Fibroblast of skin of abdomen (primary cell): ENCODE results near the gene VDR.
"Not testable (repeated sequence)": the region's sequence is repeated elsewhere in the genome, so short reads cannot be mapped to it uniquely, and the experiment has no call there.

ENCODE experiments used
- DNase-seq: peaks from one replicate; pipeline ENCODE4 v3.0.0-alpha.2; 2013

VDR gene

GRCh38 chr12:47846294-47846996 lies 58.3 kb downstream of the VDR start:
- DNase-seq, result no peak

- DNase-seq, result no peak
Observed at GRCh38 chr12:47845081-47845480, 59.7 kb downstream of the VDR start.

GRCh38 chr12:47844264-47845019 lies 60.4 kb downstream of the VDR start:
- no peak for DNase-seq

- DNase-seq, result no peak
Observed at GRCh38 chr12:47843226-47843980, 61.4 kb downstream of the VDR start.

GRCh38 chr12:47842543-47842942 lies 62.3 kb downstream of the VDR start:
- DNase-seq, result not testable (repeated sequence)

GRCh38 chr12:47841910-47842309 lies 62.9 kb downstream of the VDR start:
- DNase-seq, result peak; percentile 42

GRCh38 chr12:47841501-47841900 lies 63.3 kb downstream of the VDR start:
- DNase-seq, result no peak

- no peak for DNase-seq
Observed at GRCh38 chr12:47840571-47840970, 64.2 kb downstream of the VDR start.

GRCh38 chr12:47839214-47839876 lies 65.4 kb downstream of the VDR start:
- DNase-seq, result no peak

- DNase-seq, result peak; percentile 51
Observed at GRCh38 chr12:47838286-47838931, 66.4 kb downstream of the VDR start.

- DNase-seq, result peak; percentile 66
Observed at GRCh38 chr12:47837190-47838171, 67.3 kb downstream of the VDR start.

- no peak for DNase-seq
Observed at GRCh38 chr12:47835831-47836155, 69.0 kb downstream of the VDR start.

- no peak for DNase-seq
Observed at GRCh38 chr12:47835006-47835830, 69.6 kb downstream of the VDR start.

- DNase-seq, result no peak
Observed at GRCh38 chr12:47834199-47834903, 70.4 kb downstream of the VDR start.

GRCh38 chr12:47833591-47834012 lies 71.2 kb downstream of the VDR start:
- no peak for DNase-seq

- DNase-seq, result no peak
Observed at GRCh38 chr12:47832263-47832933, 72.4 kb downstream of the VDR start.

- DNase-seq, result no peak
Observed at GRCh38 chr12:47829584-47829983, 75.2 kb downstream of the VDR start.

- DNase-seq, result peak; percentile 80
Observed at GRCh38 chr12:47828976-47829482, 75.8 kb downstream of the VDR start.
